HG03095 (cell line): ENCODE results near the gene ACOT11.
"Not testable (repeated sequence)": the region's sequence is repeated elsewhere in the genome, so short reads cannot be mapped to it uniquely, and the experiment has no call there.

Experiments
- ATAC-seq: cut with Tn5 transposase; IDR thresholded peaks from one replicate; pipeline ENCODE4 v1.9.1; 2021; ENCODE audit warnings: moderate library complexity; ENCODE audit not compliant: unreplicated experiment

ACOT11 gene

DNA sequence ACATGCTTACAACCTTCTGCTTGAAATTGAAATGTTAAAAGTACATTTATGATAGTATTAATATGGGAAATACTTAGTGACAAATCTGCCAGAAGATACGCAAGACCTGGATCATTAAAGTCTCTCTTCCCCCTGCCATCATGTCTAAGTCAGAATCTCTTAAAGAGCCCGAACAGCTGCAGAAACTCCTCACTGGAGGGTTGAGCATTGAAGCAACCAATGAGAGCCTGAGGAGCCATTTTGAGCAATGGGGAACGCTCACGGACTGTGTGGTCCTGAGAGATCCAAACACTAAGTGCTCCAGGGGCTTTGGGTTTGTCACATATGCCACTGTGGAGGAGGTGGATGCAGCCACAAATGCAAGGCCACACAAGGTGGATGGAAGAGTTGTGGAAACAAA lies 11.4 kb upstream of the ACOT11 start:
- ATAC-seq, result not testable (repeated sequence)

DNA sequence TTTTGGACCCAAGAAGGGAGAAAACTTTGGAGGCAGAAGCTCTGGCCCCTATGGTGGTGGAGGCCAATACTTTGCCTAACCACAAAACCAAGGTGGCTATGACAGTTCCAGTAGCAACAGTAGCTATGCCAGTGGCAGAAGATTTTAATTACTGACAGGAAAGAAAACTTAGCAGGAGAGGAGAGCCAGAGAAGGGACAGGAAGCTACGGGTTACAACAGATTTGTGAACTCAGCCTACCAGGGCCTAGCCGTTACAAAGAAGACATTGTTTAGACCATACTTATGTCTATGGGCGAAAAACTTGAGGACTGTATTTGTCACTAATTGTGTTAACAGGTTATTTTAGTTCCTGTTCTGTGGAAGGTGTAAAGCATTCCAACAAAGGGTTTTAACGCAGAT lies 10.4 kb upstream of the ACOT11 start:
- ATAC-seq, result no peak

DNA sequence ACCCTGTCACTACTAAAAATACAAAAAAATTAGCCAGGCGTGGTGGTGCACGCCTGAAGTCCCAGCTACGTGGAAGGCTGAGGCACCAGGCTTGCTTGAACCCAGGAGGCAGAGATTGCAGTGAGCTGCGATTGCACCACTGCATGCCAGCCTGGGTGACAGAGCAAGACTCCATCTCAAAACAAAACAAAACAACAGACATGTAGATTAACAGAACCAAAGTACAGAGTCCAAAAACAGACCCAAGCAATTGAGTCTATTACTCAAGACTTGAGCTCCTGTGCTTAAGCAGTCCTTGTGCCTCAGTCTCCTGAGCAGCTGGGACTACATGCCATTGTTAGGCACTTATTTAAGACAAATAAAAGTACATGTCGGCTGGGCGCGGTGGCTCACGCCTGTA lies 9.5 kb upstream of the ACOT11 start:
- ATAC-seq, result no peak

DNA sequence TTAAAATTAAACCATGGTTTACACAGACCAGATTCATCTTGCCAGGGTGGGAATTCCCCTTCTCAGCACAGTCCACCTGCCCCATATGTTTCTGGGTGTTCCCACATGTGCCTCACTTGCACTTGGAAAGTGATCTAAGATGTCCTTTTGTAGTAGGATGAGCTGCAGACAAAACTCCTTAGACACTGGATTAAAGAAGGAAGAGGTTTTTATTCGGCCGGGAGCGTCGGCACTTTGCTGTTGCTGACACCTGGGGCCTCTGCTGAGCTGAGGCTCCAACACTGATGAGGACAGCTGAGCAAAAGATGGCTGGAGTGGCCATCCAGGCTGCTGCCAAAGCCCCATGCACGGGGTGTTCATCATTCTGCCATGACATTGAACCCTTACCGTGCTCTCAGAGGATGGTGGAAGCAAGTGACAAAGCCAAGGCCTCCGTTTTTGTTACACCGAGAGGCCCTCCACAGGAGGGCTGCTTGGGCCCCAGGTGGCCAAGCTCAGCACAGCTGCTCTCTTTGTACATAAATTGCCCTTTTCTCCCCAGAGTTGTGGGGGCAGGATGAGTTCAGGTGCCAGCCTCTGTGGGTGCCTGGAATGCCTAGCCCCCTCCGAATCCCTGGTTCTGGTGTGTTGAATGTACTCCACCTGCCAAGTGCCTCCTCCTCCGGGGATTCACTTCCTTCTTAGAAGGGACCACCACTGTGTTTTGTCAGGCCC lies 7.3 kb upstream of the ACOT11 start:
- ATAC-seq, result no peak

DNA sequence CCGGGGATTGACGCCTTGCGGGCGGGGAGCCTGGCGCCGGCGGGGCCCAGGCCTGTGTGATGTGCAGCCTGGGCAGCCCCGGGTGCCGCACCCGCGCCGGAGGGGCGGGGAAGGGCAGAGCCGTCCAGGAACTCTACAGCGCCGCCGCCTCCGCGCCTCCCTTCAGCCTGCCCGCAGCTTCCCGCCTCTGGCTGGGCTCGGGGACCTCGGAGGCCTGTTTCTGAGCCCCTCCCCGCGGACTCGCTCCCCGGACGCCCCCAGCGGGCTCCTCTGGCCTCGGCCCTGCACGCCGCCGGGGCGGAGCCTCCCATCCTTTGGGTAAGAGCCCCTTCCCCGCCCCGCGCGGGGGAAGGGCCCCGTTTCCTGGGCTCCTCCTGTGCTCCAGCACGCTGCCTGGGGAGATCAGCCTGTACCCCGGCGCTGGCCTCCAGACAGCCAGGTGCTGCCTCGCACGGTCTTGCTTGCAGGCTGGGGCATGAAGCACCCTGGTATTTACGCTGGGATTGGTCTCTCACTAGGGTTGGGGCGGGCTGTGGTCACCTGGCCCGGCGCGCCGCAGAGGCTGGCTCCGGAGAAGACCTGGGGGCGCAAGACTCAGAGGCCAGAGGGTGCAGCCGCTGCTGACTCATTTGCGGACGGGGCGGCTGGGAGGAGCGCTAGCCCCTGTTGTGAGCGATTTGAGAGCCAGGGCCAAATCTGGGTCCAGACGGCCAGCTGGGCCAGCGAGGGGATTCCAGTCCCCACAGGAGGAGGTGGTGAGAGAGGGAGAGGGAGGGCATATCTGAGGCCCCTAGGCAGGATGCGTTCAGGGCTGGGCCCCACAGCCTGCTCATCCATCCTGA lies 5.7 kb upstream of the ACOT11 start:
- peak; percentile 58 for ATAC-seq

DNA sequence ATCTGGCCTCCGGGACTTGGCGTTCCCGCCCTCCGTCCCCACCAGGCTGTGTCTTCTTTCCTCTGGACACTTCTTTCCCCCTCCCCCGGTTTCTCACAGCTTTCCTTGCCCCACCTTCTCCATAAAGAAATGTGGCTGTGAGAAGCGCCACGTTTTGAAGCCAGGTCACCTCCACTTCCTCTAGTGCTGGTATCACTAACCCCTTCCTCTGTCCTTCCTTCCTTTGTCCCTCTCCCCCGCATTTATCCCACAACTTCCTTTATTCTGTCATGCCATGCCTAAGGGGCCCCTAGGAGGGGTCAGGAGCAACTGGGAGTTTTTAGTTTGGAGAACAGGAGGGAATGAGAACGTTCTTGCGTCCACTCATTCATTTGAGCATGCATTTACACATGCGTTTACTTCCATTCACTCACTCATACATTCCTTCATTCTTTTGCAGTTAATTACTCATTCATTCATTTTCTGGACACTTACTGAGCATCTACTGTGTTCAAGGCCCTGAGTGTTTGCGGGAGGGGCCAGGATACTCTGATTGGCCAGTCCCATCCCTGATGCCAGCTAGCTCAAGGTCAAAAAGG lies 5.0 kb upstream of the ACOT11 start:
- ATAC-seq, result no peak

DNA sequence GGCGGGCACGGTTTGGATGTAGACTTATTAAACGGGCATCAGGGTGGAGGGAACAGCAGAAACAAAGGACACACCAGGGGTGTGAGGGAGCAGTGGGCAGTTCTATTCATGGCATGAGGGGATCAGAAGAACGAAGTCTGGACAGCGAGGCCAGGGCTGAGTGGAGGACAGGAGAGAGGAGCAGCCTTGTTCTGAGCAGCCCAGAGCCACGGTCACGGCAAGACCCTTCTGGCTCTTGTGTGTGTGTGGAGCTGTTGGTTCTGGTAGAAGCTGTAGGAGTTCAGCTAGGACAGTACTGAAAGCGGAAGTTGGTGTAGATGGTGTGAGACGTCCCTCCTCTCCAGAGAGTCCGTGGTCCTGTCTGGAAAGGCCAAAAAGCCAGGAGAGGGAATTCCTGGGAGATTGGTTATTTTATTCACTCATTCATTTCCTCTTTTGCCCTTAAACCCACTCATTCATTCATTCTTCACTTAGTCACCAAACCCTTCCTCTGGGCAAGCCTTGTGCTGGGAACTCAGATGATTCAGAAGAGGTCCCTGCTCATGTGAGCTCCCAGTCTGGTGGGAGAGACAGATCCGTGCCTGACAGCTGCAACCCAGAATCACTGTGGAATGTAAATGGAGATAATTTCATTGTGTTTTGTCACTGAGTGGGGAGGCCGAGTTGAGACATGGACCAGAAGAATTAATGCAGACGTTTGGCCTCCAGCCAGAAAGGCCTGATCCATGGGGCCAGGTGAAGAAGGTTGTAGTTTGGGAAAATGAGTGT lies 4.1 kb upstream of the ACOT11 start:
- no peak for ATAC-seq

DNA sequence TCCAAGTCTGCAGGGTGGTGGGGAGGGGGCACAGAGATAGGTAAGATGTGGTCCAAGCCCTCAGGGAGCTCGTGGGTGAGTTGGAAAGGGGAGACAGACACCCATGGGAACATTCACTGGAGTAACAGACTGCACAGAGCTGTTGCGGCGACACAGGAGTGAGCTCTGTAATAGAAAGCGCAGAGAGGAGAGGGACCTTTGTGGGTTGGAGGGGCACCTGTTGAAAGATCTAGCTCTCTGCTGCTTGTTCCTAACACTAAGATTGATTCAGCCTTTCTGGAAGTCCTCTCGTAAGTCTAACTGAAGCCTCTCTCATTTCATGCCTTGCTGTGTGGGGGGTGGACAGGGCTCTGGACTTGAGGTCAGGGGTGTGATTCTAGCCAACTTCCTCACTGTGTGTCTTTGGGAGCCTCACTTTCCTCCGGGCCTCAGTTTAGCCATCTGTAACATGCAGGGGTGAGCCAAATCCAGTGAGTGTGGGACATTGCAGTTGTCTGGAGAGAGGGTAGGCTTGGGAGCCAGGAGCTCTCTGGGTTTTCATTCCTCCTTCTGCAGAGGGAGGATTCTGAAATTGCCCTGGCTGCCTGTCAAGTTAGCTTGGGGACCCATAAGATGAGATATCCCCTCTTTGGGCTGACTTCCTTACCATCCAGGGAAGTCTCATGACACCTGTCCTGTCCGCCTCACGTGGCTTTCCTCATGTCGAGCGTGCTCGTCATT lies 2.0 kb upstream of the ACOT11 start:
- ATAC-seq, result no peak

DNA sequence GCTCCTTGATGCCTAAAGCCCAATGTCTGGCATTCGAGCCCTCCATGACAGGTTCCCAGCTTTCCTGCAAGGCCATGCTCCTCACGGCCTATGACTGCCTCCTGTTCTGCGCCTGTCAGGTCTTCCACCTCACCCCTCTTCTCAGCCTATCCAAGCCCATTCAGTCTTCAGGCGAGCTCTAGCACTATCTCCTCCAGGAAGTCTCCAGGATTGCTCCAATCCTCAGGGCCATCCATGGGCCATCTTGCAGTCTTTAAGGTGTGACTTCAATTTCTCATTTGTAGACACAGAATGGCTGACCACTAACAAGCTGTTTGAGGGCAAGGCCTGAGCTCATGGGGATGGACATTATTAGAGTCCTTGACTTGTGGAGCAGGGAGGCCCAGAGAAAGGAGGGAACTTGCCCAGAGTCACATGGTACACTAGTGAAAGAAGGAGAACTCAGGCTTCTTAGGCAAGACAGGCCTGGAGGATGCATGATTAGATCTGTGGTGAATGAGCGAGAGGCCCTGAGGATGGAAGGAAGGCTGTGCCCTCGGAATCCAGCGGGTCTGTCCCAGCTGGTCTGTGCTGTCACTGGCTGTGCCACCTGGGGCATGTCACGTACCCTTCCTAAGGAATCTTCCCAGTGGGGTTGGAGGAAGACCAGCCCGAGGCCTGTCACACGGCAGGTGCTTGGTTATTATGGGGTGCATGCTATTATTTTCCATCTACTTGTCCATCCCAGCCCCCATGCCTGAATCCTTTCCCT lies 1.2 kb upstream of the ACOT11 start:
- ATAC-seq, result no peak

DNA sequence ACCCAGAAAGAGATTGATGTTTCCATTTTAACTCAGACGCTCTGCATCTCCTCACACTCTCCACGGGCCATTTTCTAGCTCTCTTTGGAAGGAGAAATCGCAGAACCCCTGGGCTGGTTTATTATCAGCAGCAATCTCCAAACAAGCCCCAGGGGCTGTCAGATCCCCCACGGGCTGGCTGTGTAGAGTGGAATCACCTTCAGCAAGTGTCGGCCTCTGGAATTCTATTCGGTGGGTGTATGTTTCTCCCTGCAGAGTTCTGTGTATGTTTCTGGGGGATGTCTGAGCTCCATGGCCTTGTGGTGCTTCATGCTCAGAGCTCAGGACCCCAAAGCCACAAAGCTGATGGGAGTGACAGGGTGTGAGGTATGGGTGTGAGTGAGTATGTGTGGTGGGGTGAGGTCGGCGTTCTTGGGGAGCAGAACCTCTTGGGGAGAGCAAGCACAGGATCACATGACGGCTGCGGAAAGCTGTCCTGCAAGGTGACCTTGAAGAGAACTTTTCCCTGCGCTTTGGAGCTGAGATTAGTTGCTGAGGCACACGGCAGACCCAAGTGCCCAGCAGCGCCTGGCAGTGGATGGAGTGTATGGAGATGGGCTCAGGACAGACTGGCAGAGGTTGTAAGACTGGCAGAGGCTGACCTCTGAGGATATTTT lies 489 bp downstream of the ACOT11 start:
- no peak for ATAC-seq

DNA sequence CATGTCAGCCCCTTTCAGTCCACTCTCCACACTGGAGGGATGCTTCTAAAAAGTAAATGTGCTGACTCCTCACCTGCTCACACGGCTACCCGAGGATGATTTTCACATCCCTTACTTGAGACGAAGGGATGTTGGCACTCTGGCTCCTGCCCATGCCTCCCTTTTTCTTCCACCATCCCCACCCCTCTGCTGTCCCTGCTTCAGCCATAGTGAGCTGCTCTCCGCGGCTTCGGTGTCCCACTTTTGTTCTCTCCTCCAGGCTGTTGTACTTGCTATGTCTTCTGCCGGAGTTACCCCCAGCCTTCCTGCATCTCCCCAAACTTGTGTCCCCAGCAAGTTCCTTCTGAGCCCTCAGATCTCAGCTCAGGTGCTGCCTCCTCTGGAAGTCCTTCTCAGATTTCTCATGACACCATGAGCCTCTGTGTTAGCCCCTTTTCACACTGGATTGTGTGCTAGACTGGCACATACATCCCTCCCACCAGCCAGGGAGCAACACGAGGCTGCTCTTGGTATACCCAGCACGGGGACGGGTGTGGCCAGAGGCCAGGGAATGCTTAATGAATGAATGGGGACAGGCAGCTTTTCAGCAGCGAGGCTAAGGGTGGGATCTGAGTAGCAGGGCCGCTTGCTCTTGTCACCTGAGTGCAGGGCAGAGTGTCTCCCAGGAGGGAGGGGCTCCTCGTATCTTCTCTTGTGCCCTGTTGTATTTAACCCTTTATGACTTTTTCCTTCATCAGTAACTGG lies 1.3 kb downstream of the ACOT11 start:
- ATAC-seq, result no peak

DNA sequence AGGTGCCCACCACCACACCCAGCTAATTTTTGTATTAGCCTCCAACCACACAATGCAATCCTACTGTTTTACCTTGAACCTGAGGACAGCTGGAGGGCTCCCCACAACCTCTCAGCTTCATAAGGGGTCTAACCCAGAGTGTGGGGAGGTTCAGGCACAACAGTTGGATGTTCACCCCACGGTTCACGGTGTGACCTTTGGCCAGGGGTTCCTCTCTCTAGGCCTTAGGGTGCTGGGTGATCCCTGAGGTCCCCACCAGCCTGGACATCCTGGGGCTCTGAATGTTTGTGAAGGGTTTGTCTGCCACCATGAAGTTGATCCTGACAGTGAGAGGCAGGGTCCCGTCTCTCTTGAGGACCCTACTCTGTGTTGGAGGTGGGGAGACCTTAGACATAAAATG lies 3.9 kb downstream of the ACOT11 start:
- ATAC-seq, result no peak

DNA sequence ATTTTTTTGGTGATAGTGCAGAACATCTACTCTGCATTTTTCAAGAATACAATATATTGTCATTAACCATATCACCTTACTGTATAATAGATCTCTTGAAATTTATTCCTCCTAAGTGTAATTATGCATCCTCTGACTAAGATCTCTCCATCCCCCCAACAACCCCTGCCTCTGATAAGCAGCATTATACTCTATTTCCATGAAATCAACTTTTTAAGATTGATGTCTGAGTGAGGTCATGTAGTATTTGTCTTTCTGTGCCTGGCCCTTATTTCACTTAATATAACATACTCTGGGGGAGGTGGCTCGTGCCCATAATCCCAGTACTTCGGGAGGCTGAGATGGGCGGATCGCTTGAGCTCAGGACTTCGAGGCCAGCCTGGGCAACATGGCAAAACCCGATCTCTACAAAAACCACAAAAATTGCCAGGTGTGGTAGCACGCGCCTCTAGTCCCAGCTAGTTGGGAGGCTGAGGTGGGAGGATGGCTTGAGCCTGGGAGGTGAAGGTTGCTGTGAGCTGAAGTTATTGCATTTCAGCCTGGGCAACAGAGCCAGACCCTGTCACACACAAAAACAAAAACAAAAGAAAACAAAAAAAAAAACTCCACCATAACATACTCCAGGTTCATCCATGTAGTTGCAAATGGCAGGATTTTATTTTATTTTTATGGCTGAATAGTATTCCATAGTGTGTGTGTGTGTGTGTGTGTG lies 5.7 kb downstream of the ACOT11 start:
- no peak for ATAC-seq

DNA sequence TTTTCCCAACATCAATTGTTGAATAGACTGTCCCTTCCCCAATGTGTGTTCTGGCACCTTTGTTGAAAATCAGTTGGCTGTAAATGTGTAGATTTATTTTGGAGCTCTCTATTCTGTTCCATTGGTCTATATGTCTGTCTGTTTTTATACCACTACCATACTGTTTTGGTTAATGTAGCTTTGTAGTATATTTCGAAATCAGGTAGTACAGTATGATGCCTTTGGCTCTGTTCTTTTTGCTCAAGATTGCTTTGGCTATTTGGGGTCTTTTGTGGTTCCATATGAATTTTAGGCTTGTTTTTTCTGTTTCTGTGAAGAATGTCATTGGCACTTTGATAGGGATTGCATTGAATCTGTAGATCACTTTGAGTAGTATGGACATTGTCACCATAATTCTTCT lies 8.1 kb downstream of the ACOT11 start:
- ATAC-seq, result no peak

DNA sequence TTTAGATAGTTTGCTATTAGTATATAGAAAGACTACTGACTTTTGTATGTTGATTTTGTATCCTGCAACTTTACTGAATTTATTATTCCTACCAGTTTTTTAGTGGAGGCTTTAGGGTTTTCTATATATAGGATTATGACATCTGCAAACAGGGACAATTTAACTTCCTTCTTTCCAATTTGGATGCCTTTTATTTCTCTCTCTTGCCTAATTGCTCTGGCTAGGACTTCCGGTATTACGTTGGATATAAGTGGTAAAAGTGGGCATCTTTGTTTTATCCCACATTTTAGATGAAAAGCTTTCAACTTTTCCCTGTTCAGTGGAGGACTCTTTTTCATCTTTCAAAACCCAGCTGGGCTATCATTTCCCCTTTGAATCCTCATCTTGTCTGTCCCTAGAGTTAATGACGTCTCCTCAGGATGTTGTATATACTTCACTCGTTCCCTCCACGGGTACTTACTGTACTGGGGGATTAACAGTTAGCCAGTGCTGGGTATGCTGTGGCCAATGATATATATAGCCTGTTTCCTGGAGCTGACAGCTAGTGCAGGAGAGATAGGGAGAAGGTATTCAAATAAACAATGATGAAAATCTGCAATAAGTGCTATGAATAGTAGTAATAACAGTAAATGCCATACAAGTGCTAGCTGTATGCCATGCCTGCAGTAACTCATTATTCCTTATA lies 9.8 kb downstream of the ACOT11 start:
- no peak for ATAC-seq

DNA sequence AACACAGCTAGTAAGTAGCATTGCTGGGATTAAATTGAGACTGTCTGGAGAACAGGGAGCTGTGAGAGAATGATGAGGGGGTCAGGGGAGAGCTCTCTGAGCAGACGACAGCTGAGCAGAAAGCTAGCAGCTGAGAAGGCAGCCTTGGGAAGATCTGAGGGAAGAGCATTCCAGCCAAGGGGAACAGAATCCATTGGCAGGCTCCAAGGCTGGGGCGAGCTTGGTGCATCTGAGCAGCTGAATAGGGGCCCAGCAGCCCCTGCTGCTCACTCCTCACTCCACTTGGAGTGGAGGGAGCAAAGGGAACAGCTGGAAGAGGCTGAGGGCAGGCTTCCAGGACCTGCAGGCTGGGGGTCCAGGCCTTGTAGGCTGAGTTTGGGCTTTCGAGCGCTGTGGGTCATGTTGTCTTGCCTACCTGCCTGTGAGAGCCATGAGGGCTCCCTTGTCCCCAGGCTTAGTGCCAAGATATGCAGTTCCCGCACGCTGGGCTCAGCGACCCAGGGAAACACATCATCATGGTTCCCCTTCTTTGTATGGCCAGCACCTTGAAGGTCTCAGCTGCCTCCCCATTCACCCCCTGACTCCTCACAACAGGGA lies 10.5 kb downstream of the ACOT11 start:
- no peak for ATAC-seq

DNA sequence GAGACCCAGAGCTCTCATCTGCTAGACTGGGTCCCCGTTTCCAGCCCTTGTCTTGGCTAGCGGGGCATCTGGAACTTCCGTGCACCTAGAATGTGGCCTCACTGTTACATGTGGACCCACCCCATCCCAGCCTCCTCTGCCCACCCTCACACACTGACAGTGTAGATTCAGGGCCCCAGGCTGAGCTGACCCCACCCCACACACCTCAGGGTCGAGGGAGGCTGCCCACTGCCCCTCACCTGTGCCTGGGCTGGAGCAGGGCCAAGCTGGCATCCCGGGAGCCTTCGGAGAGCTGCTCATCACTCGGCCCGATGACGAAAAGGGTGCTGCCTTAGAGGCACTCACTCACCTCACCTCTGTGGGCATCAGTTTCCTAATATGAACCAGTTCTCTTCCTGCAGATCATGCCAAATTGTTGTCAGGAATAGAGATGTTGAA lies 11.1 kb downstream of the ACOT11 start:
- no peak for ATAC-seq
